Medulla oblongata (tissue), 1 donor: ENCODE results near the gene SAP30L.

Experiments
- DNase-seq: peaks from one replicate; pipeline ENCODE4 v3.0.0-alpha.2; 2015; ENCODE audit errors: extremely low spot score

Gene SAP30L

GRCh38 chr5:154506716-154507080 is 60.9 kb downstream of the SAP30L start:
- no peak for DNase-seq

DNA sequence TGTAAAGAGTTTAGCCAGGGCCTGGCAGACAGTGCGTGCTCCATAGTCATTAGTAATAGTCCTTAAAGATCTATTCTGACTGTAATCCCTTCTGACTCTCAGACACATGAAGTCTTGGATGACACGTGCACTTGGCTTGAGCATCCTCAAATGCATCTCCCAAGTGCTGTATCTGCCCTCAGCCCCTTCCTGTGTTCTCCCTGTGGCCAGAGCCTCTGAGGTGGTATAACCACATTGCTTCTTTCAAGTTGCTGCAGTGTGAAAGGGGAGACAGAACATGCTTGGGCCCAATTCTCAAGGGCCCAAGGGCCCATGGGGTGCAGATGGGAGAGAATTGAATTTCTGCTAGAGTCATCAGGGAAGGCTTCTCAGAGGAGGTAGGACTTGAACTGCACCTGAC is 62.3 kb downstream of the SAP30L start:
- DNase-seq: no peak

DNA sequence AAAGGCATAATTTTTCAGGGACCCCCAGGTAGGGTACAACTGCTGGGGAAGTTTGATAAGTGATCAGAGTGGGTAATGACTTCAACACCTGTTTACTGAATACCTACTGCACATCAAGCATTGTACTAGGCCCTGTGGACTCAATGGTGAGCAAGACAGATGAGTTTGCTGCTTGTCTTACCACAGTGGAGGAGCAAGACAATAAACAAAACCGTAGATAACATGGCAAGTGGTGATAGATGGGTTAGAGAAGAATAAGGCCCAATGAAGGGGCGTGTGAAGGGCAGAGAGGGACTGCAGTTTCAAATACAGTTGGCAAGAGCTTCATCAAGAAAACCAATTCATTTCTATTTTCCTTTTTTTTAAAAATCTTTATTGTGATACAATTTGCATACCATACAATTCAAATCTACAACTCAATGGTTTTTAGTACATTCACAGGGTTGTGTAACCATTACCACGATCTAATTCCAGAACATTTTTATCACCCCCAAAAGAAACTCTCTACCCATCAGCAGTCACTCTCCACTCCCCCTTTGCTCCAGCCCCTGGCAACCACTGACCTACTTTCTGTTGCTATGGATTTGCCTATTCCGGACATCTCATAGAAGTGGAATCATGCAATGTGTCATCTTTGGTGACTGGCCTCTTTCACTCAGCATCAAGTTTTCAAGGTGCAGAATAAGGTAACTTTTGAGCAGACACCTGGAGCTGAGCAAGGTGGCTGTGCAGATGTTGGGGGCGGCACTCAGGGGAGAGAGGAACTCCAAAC is 64.2 kb downstream of the SAP30L start:
- no peak for DNase-seq
